ENCODE measurements around the gene WFIKKN1.
A peak's percentile ranks its signal among the peaks of the same experiment; 100 is the strongest.

The WFIKKN1 gene

DNA sequence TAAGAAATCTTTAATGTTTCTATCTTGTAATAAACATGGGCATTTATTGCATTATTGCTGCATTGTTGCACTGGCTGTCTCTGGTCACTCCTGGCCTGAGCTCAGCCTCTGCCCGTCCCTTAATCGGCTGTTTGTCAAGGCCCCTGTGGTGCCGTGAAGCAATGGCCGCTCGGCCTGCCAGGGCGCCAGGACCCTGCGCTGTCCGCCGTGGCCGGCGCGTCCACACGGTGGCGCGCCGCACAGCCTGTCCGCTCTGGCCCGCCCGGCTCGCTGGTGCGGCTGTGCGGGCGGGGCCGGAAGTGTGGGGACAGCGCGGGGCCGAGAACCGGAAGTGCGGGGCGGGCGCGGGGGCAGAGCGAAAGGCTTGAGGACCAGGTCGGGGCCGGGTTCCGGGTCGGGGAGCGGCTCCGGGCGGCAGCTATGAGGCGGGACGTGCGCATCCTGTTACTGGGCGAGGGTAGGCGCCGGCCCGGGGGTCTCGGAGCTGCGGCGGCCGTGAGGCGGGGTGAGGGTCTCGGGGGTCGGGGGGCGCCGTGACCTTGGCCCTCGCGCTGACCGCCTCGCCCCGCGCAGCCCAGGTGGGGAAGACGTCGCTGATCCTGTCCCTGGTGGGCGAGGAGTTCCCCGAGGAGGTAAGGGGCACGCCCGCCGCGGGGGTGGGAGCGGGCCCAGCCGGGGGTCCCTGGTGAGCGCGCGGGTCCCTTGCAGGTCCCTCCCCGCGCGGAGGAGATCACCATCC, 37.2 kb downstream of the WFIKKN1 start, which contains the start of gene RHOT2 (continued):
- TF ChIP-seq, protein P1, sequence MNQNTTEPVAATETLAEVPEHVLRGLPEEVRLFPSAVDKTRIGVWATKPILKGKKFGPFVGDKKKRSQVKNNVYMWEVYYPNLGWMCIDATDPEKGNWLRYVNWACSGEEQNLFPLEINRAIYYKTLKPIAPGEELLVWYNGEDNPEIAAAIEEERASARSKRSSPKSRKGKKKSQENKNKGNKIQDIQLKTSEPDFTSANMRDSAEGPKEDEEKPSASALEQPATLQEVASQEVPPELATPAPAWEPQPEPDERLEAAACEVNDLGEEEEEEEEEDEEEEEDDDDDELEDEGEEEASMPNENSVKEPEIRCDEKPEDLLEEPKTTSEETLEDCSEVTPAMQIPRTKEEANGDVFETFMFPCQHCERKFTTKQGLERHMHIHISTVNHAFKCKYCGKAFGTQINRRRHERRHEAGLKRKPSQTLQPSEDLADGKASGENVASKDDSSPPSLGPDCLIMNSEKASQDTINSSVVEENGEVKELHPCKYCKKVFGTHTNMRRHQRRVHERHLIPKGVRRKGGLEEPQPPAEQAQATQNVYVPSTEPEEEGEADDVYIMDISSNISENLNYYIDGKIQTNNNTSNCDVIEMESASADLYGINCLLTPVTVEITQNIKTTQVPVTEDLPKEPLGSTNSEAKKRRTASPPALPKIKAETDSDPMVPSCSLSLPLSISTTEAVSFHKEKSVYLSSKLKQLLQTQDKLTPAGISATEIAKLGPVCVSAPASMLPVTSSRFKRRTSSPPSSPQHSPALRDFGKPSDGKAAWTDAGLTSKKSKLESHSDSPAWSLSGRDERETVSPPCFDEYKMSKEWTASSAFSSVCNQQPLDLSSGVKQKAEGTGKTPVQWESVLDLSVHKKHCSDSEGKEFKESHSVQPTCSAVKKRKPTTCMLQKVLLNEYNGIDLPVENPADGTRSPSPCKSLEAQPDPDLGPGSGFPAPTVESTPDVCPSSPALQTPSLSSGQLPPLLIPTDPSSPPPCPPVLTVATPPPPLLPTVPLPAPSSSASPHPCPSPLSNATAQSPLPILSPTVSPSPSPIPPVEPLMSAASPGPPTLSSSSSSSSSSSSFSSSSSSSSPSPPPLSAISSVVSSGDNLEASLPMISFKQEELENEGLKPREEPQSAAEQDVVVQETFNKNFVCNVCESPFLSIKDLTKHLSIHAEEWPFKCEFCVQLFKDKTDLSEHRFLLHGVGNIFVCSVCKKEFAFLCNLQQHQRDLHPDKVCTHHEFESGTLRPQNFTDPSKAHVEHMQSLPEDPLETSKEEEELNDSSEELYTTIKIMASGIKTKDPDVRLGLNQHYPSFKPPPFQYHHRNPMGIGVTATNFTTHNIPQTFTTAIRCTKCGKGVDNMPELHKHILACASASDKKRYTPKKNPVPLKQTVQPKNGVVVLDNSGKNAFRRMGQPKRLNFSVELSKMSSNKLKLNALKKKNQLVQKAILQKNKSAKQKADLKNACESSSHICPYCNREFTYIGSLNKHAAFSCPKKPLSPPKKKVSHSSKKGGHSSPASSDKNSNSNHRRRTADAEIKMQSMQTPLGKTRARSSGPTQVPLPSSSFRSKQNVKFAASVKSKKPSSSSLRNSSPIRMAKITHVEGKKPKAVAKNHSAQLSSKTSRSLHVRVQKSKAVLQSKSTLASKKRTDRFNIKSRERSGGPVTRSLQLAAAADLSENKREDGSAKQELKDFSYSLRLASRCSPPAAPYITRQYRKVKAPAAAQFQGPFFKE (tag by site-specific recombination; IDR thresholded peaks at IDR 0.05; ENCODE audit: borderline replicate concordance) = no peak
- TF ChIP-seq ZNF501 (tag by site-specific recombination; IDR thresholded peaks at IDR 0.05) = no peak
- TF ChIP-seq ZNF843 (tag by site-specific recombination; IDR thresholded peaks at IDR 0.05) = no peak
- no peak for TF ChIP-seq ZNF830 (tag by site-specific recombination; IDR thresholded peaks at IDR 0.05; ENCODE audit: low read depth)
- no peak for TF ChIP-seq SALL2 (tag by site-specific recombination; IDR thresholded peaks at IDR 0.05; ENCODE audit: borderline replicate concordance)
- TF ChIP-seq, protein P2, sequence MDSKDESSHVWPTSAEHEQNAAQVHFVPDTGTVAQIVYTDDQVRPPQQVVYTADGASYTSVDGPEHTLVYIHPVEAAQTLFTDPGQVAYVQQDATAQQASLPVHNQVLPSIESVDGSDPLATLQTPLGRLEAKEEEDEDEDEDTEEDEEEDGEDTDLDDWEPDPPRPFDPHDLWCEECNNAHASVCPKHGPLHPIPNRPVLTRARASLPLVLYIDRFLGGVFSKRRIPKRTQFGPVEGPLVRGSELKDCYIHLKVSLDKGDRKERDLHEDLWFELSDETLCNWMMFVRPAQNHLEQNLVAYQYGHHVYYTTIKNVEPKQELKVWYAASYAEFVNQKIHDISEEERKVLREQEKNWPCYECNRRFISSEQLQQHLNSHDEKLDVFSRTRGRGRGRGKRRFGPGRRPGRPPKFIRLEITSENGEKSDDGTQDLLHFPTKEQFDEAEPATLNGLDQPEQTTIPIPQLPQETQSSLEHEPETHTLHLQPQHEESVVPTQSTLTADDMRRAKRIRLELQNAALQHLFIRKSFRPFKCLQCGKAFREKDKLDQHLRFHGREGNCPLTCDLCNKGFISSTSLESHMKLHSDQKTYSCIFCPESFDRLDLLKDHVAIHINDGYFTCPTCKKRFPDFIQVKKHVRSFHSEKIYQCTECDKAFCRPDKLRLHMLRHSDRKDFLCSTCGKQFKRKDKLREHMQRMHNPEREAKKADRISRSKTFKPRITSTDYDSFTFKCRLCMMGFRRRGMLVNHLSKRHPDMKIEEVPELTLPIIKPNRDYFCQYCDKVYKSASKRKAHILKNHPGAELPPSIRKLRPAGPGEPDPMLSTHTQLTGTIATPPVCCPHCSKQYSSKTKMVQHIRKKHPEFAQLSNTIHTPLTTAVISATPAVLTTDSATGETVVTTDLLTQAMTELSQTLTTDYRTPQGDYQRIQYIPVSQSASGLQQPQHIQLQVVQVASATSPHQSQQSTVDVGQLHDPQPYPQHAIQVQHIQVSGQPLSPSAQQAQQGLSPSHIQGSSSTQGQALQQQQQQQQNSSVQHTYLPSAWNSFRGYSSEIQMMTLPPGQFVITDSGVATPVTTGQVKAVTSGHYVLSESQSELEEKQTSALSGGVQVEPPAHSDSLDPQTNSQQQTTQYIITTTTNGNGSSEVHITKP (tag by site-specific recombination; IDR thresholded peaks at IDR 0.05) = no peak
- TF ChIP-seq, protein P3, sequence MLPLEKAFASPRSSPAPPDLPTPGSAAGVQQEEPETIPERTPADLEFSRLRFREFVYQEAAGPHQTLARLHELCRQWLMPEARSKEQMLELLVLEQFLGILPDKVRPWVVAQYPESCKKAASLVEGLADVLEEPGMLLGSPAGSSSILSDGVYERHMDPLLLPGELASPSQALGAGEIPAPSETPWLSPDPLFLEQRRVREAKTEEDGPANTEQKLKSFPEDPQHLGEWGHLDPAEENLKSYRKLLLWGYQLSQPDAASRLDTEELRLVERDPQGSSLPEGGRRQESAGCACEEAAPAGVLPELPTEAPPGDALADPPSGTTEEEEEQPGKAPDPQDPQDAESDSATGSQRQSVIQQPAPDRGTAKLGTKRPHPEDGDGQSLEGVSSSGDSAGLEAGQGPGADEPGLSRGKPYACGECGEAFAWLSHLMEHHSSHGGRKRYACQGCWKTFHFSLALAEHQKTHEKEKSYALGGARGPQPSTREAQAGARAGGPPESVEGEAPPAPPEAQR (tag by site-specific recombination; IDR thresholded peaks at IDR 0.05) = no peak
- no peak for TF ChIP-seq GLI4 (tag by site-specific recombination; IDR thresholded peaks at IDR 0.05)
- TF ChIP-seq ZBTB21 (tag by site-specific recombination; IDR thresholded peaks at IDR 0.05) = no peak
- TF ChIP-seq, protein P4, sequence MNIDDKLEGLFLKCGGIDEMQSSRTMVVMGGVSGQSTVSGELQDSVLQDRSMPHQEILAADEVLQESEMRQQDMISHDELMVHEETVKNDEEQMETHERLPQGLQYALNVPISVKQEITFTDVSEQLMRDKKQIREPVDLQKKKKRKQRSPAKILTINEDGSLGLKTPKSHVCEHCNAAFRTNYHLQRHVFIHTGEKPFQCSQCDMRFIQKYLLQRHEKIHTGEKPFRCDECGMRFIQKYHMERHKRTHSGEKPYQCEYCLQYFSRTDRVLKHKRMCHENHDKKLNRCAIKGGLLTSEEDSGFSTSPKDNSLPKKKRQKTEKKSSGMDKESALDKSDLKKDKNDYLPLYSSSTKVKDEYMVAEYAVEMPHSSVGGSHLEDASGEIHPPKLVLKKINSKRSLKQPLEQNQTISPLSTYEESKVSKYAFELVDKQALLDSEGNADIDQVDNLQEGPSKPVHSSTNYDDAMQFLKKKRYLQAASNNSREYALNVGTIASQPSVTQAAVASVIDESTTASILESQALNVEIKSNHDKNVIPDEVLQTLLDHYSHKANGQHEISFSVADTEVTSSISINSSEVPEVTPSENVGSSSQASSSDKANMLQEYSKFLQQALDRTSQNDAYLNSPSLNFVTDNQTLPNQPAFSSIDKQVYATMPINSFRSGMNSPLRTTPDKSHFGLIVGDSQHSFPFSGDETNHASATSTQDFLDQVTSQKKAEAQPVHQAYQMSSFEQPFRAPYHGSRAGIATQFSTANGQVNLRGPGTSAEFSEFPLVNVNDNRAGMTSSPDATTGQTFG (tag by site-specific recombination; IDR thresholded peaks at IDR 0.05; ENCODE audit: borderline replicate concordance) = no peak
- TF ChIP-seq, protein P5, sequence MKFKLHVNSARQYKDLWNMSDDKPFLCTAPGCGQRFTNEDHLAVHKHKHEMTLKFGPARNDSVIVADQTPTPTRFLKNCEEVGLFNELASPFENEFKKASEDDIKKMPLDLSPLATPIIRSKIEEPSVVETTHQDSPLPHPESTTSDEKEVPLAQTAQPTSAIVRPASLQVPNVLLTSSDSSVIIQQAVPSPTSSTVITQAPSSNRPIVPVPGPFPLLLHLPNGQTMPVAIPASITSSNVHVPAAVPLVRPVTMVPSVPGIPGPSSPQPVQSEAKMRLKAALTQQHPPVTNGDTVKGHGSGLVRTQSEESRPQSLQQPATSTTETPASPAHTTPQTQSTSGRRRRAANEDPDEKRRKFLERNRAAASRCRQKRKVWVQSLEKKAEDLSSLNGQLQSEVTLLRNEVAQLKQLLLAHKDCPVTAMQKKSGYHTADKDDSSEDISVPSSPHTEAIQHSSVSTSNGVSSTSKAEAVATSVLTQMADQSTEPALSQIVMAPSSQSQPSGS (tag by site-specific recombination; IDR thresholded peaks at IDR 0.05; ENCODE audit: low read depth) = no peak
- TF ChIP-seq ZNF558 (tag by site-specific recombination; IDR thresholded peaks at IDR 0.05) = no peak
- no peak for TF ChIP-seq ZNF664 (tag by site-specific recombination; IDR thresholded peaks at IDR 0.05)
- TF ChIP-seq ZNF114 (tag by site-specific recombination; IDR thresholded peaks at IDR 0.05) = no peak
- TF ChIP-seq EGR2 (tag by site-specific recombination; IDR thresholded peaks at IDR 0.05; ENCODE audit: low read depth) = peak; percentile 37; the same call in 1 of the 2 replicates
- TF ChIP-seq ZNF48 (tag by site-specific recombination; IDR thresholded peaks at IDR 0.05) = no peak
- no peak for TF ChIP-seq ZNF514 (tag by site-specific recombination; IDR thresholded peaks at IDR 0.05)
- peak; percentile 59 for TF ChIP-seq ZXDB (tag by site-specific recombination; IDR thresholded peaks at IDR 0.05)
- no peak for TF ChIP-seq ZNF266 (tag by site-specific recombination; IDR thresholded peaks at IDR 0.05; ENCODE audit: low read depth)
- TF ChIP-seq REPIN1 (tag by site-specific recombination; IDR thresholded peaks at IDR 0.05; ENCODE audit: low read depth) = no peak
- no peak for TF ChIP-seq ZNF24 (tag by site-specific recombination; IDR thresholded peaks at IDR 0.05)
- TF ChIP-seq YY2 (tag by site-specific recombination; IDR thresholded peaks at IDR 0.05) = no peak
- no peak for TF ChIP-seq OSR2 (tag by site-specific recombination; IDR thresholded peaks at IDR 0.05)
- 0 out of 2 replicates have a peak, but pooled peaks have one; percentile 28 for TF ChIP-seq ZNF76 (tag by site-specific recombination; IDR thresholded peaks at IDR 0.05; ENCODE audit: borderline replicate concordance, low read depth)
- TF ChIP-seq ZNF169 (tag by site-specific recombination; IDR thresholded peaks at IDR 0.05) = no peak

All from HEK293 (cell line).